ENCODE results near the gene ERGIC2.
"Not testable (repeated sequence)": the region's sequence is repeated elsewhere in the genome, so short reads cannot be mapped to it uniquely, and the experiment has no call there.

The ERGIC2 gene

DNA sequence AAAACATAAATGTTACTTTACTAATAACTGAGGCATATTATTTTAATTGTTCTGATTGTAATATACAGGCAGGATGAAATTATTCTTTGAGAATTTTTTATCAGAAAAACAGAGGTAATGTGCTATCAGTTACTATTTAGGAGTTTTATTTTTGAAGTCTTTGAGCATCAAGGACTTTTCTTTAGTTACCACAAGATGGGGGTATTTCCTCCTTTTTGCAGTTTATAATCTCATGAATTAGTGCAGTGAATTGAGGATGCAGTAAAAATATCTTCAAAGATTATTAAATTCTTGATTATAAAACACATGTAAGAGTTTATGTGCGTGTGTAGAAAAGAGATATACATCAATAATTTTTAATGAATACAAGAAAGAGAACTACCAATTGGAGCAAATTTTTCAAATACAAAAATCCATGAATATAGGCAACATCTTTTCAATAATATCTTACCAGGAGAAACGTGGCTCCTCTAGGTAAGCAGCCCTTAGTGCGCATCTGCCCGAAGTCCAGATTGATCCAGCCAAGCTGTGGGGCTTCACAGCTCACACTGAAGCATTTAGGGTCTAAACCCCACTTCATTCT is 71.6 kb downstream of the ERGIC2 start:
- Histone ChIP-seq H3K27me3 (ENCODE audit: insufficient read depth, low read length) (no peaks in the 10 kb centered on the region), H3K36me3 (ENCODE audit: insufficient read depth, low read length) (no peaks in the 10 kb centered on the region), H3K4me3 (ENCODE audit: low read length) (no peak overlapping the region)

DNA sequence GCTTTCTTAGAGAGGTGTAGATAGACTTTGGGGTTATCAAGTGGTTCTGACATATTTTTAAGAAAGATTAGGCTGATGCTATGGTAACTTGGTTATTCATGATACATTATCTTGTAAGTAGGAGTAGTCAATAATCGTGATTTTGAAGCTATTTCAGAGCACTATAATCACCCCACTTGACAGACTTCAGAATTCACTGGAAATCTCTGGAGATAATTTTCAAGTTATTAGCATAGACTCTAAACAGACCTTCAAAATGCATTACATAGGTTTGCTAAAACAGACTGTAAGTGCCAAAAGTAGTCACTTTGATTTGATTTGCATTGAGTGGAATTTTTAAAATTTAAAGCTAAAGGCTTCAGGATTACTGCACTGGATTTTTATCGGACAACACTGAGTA is 74.3 kb downstream of the ERGIC2 start:
- no peaks in the 10 kb centered on the region for H3K27me3 ChIP-seq (ENCODE audit: insufficient read depth, low read length)
- no peaks in the 10 kb centered on the region for H3K4me1 ChIP-seq (ENCODE audit: insufficient read depth, low read length)
- no peak overlapping the region for H2AFZ ChIP-seq (ENCODE audit: low read depth, low read length)

More for the DNA sequence above, 71.6 kb downstream of the ERGIC2 start:
- H2AFZ ChIP-seq (ENCODE audit: low read depth, low read length), result no peak overlapping the region
- H3K9me3 ChIP-seq (ENCODE audit: low read length), result no peaks in the 10 kb centered on the region
- no peaks in the 10 kb centered on the region for H3K4me1 ChIP-seq (ENCODE audit: insufficient read depth, low read length)

DNA sequence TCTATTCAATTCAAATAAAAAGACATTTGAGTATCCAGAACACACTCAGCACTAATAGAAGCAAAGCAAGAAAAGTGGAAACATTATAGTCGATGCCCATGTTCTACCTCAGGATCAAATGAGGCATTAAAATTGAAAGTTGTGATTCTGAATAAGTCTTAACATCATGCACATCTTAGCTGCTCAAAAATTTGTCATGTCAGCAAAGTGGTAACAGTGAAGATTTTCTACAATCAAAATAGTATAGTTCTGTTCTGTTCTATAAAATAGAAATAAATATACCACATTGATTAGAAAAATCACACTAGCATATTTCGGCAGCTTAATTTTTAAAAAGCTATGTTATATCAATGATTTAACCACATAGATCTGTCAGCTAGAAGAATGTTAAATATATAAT is 74.7 kb downstream of the ERGIC2 start:
- Histone ChIP-seq H2AFZ (ENCODE audit: low read depth, low read length) (no peak overlapping the region), H3K4me1 (ENCODE audit: insufficient read depth, low read length) (no peaks in the 10 kb centered on the region), H3K4me3 (ENCODE audit: low read length) (no peak overlapping the region), H3K9me3 (ENCODE audit: low read length) (no peaks in the 10 kb centered on the region), H3K36me3 (ENCODE audit: insufficient read depth, low read length) (no peaks in the 10 kb centered on the region), H3K27me3 (ENCODE audit: insufficient read depth, low read length) (no peaks in the 10 kb centered on the region)

More for the DNA sequence above, 74.3 kb downstream of the ERGIC2 start:
- Histone ChIP-seq H3K9me3 (ENCODE audit: low read length) (no peaks in the 10 kb centered on the region), H3K4me3 (ENCODE audit: low read length) (no peak overlapping the region), H3K36me3 (ENCODE audit: insufficient read depth, low read length) (no peaks in the 10 kb centered on the region)

DNA sequence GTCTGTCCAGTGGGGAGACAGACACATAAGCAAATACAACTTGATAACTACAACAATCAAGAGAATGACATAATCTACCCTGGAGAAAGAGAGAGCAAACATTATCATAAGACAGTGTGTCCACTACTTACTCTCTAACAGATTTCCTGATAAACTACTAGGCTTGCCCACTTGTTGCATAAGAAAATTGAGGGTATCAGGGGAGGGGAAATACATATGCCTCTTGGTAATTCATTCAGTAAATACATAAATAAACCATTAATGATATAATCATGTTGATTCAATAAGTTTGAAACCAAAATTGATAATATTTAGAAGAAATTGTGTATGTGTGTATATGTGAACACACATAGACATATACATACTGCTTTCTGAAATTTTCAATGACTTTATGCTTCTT is 76.6 kb downstream of the ERGIC2 start:
- H3K4me3 ChIP-seq (ENCODE audit: low read length), result no peak overlapping the region
- no peaks in the 10 kb centered on the region for H3K27me3 ChIP-seq (ENCODE audit: insufficient read depth, low read length)
- H3K9me3 ChIP-seq (ENCODE audit: low read length), result no peaks in the 10 kb centered on the region
- no peaks in the 10 kb centered on the region for H3K4me1 ChIP-seq (ENCODE audit: insufficient read depth, low read length)
- H3K36me3 ChIP-seq (ENCODE audit: insufficient read depth, low read length), result no peaks in the 10 kb centered on the region
- H2AFZ ChIP-seq (ENCODE audit: low read depth, low read length), result no peak overlapping the region

DNA sequence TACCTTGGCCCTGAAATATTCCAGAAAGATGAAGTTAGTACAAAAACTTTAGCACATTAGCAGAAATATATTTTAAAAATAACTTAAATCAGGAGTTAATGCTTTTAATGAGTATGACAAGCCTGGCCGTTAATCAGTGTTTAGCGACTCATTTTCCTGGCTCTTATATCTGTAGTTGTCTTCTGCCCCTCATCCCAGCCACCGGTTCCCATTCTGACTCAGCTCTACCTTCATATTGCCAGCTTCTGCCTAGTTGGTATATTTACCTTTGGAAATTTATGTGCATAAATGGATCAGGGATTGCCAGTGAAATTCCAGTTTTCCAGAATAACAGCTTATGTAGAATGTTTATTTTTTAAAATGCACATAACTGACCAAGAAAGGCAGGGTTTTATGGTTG is 79.9 kb downstream of the ERGIC2 start:
- no peaks in the 10 kb centered on the region for H3K27me3 ChIP-seq (ENCODE audit: insufficient read depth, low read length)
- no peaks in the 10 kb centered on the region for H3K4me1 ChIP-seq (ENCODE audit: insufficient read depth, low read length)
- no peak overlapping the region for H2AFZ ChIP-seq (ENCODE audit: low read depth, low read length)
- no peaks in the 10 kb centered on the region for H3K36me3 ChIP-seq (ENCODE audit: insufficient read depth, low read length)
- H3K4me3 ChIP-seq (ENCODE audit: low read length), result no peak overlapping the region
- no peaks in the 10 kb centered on the region for H3K9me3 ChIP-seq (ENCODE audit: low read length)

DNA sequence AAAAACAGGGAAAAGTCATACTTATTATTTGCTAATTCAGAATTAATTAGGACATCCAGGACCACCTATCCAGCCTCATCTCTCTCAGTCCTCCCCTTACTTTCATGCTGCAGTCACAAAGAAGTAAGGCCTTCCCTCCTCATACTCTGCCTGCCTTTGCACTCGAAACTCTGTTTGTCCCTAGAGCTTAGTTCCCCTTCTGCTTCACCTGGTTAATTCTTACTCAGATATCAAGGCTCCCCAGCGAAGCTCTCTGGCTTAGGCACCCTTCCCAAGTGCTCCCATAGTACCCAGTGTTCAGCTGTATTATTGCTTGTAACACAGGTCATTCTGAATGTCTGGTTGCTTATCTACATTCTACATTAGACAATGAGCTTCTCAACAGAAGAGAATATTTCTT is 81.3 kb downstream of the ERGIC2 start:
- Histone ChIP-seq H3K4me3 (ENCODE audit: low read length) (no peak overlapping the region), H3K36me3 (ENCODE audit: insufficient read depth, low read length) (no peaks in the 10 kb centered on the region), H2AFZ (ENCODE audit: low read depth, low read length) (no peak overlapping the region)

DNA sequence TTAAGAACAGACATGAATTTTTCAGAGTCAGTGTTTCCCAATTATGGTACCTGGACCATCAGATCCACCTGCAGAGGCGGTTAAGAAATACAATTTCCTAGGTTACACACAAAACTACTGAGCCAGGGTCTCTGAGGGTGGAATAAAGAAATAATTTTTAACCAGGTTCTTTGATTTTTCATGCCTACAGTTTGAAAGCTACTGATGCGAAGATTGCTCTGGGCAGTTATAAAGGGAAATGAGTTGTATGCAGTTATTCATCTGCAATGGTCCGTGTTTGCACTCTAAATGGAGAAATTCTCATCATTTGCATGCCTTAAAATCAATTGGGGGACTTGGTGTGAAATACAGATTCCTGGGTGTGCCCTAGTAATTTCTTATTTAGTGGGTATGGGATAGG is 89.7 kb downstream of the ERGIC2 start:
- Histone ChIP-seq H3K9me3 (ENCODE audit: low read length) (no peaks in the 10 kb centered on the region), H2AFZ (ENCODE audit: low read depth, low read length) (no peak overlapping the region), H3K36me3 (ENCODE audit: insufficient read depth, low read length) (no peaks in the 10 kb centered on the region), H3K4me1 (ENCODE audit: insufficient read depth, low read length) (no peaks in the 10 kb centered on the region), H3K4me3 (ENCODE audit: low read length) (no peak overlapping the region), H3K27me3 (ENCODE audit: insufficient read depth, low read length) (no peaks in the 10 kb centered on the region)

More for the DNA sequence above, 81.3 kb downstream of the ERGIC2 start:
- Histone ChIP-seq H3K4me1 (ENCODE audit: insufficient read depth, low read length) (no peaks in the 10 kb centered on the region), H3K27me3 (ENCODE audit: insufficient read depth, low read length) (no peaks in the 10 kb centered on the region), H3K9me3 (ENCODE audit: low read length) (no peaks in the 10 kb centered on the region)

DNA sequence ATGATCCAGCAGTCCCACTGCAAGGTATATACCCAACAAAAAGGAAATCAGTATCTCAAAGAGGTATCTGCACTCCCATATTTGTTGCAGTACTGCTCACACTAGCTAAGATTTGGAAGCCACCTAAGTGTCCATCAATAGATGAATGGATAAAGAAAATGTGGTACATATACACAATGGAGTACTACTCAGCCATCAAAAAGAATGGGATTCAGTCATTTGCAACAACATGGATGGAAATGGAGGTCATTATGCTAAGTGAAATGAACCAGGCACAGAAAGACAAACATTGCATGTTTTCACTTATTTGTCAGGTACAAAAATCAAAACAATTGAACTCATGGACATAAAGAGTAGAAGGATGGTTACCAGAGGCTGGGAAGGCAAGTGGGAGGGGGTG is 90.5 kb downstream of the ERGIC2 start:
- not testable (repeated sequence) for H3K9me3 ChIP-seq (ENCODE audit: low read length); H3K4me3 ChIP-seq (ENCODE audit: low read length); H3K27me3 ChIP-seq (ENCODE audit: insufficient read depth, low read length); H3K36me3 ChIP-seq (ENCODE audit: insufficient read depth, low read length); H2AFZ ChIP-seq (ENCODE audit: low read depth, low read length); H3K4me1 ChIP-seq (ENCODE audit: insufficient read depth, low read length)

DNA sequence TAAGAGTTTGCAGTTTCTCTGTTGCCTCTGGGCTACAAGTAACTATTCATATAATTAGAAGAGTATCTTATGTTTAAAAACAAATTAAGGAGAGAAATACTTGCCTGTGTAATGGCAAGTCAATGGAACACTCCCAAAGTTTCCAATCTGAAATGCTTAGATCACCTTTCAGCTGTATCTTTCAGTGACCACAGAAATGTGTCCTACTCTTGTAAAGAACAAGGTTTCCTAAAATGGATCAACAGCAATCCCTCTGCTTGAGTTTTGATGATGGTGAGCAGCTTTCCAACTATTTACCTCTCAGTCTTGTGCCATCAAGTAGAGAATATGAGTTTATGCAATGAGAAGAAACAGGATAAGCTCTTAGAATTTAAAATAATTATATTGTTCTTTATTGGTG is 92.9 kb downstream of the ERGIC2 start:
- H3K4me3 ChIP-seq (ENCODE audit: low read length), result no peak overlapping the region
- no peaks in the 10 kb centered on the region for H3K36me3 ChIP-seq (ENCODE audit: insufficient read depth, low read length)
- no peaks in the 10 kb centered on the region for H3K4me1 ChIP-seq (ENCODE audit: insufficient read depth, low read length)
- H3K27me3 ChIP-seq (ENCODE audit: insufficient read depth, low read length), result no peaks in the 10 kb centered on the region
- no peaks in the 10 kb centered on the region for H3K9me3 ChIP-seq (ENCODE audit: low read length)
- H2AFZ ChIP-seq (ENCODE audit: low read depth, low read length), result no peak overlapping the region

DNA sequence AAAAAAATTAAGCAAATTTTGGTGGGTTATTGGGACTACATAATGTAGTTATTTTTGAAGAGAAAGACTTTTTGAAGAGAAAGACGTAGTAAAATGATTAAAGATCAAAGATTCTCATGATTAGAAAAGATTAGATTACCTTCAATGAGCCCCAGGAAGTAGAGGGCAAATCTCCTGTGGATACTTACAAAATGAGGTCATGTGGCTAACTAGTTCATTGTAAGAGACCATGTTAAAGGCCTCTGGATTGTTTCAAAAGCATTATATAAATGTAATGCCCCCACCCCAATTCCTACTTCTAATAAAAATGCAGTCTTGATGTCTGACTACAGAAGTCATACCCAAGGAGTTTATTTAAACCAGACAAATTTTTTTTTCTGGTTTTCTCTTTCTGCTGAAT is 93.3 kb downstream of the ERGIC2 start:
- H3K36me3 ChIP-seq (ENCODE audit: insufficient read depth, low read length), result no peaks in the 10 kb centered on the region
- no peaks in the 10 kb centered on the region for H3K27me3 ChIP-seq (ENCODE audit: insufficient read depth, low read length)
- H2AFZ ChIP-seq (ENCODE audit: low read depth, low read length), result no peak overlapping the region
- no peak overlapping the region for H3K4me3 ChIP-seq (ENCODE audit: low read length)
- no peaks in the 10 kb centered on the region for H3K9me3 ChIP-seq (ENCODE audit: low read length)
- H3K4me1 ChIP-seq (ENCODE audit: insufficient read depth, low read length), result no peaks in the 10 kb centered on the region
